Activated naive CD8-positive, alpha-beta T cell treated with anti-CD3 and anti-CD28 coated beads for 36 hours (primary cell): Measurements from ENCODE around the gene HS1BP3. TPM values are rescaled to one million over a fixed set of nuclear protein-coding genes. Genes with fewer than 3 reads are reported as not detected.

Experiments
- DNase-seq: peaks from one replicate; pipeline ENCODE4 v3.0.0; 2021
- H3K27ac Mint-ChIP-seq: one replicate; pipeline ENCODE4 v1.8.0; 2022; ENCODE audit warnings: mild to moderate bottlenecking, moderate library complexity, mixed read lengths
- H3K27me3 Mint-ChIP-seq: one replicate; pipeline ENCODE4 v1.8.0; 2022; ENCODE audit warnings: mild to moderate bottlenecking, mixed read lengths
- H3K36me3 Mint-ChIP-seq: one replicate; pipeline ENCODE4 v1.8.0; 2021; ENCODE audit warnings: mild to moderate bottlenecking, mixed read lengths
- H3K4me1 Mint-ChIP-seq: one replicate; pipeline ENCODE4 v1.8.0; 2021; ENCODE audit warnings: mixed read lengths
- H3K4me3 Mint-ChIP-seq: one replicate; pipeline ENCODE4 v1.8.0; 2022; ENCODE audit warnings: mild to moderate bottlenecking, moderate library complexity, mixed read lengths
- H3K9me3 Mint-ChIP-seq: one replicate; pipeline ENCODE4 v1.8.0; 2022; ENCODE audit warnings: mixed read lengths
- total RNA-seq, 2 experiments: library from RNA; stranded (reverse); gene quantifications; one replicate each; pipeline ENCODE4 v1.2.3, GENCODE V29; 2021

The HS1BP3 gene
- total RNA-seq, 2 experiments from 2014 or later = 5.9 to 6.0 TPM

- H3K4me1 Mint-ChIP-seq = no peaks in the 10 kb centered on the region
- H3K36me3 Mint-ChIP-seq = peaks cover 2% of the 10 kb centered on the region
- no peaks in the 10 kb centered on the region for H3K9me3 Mint-ChIP-seq
- no peak for DNase-seq
- no peak overlapping the region for H3K4me3 Mint-ChIP-seq
- H3K27me3 Mint-ChIP-seq = no peaks in the 10 kb centered on the region
- no peak overlapping the region for H3K27ac Mint-ChIP-seq
Observed at GRCh38 chr2:20616341-20616871, 34.5 kb downstream of the HS1BP3 start.

GRCh38 chr2:20615466-20616241 lies 35.2 kb downstream of the HS1BP3 start:
- H3K36me3 Mint-ChIP-seq = no peaks in the 10 kb centered on the region
- DNase-seq = no peak

GRCh38 chr2:20615068-20615465 lies 35.8 kb downstream of the HS1BP3 start:
- Mint-ChIP-seq H3K27ac (no peak overlapping the region), H3K36me3 (no peaks in the 10 kb centered on the region), H3K9me3 (no peaks in the 10 kb centered on the region), H3K4me3 (no peak overlapping the region), H3K4me1 (no peaks in the 10 kb centered on the region), H3K27me3 (no peaks in the 10 kb centered on the region)
- DNase-seq = no peak

More at GRCh38 chr2:20615466-20616241, 35.2 kb downstream of the HS1BP3 start:
- H3K27ac Mint-ChIP-seq = no peak overlapping the region
- no peaks in the 10 kb centered on the region for H3K27me3 Mint-ChIP-seq
- H3K9me3 Mint-ChIP-seq = no peaks in the 10 kb centered on the region
- H3K4me3 Mint-ChIP-seq = no peak overlapping the region
- no peaks in the 10 kb centered on the region for H3K4me1 Mint-ChIP-seq

GRCh38 chr2:20614201-20615067 lies 36.5 kb downstream of the HS1BP3 start:
- no peaks in the 10 kb centered on the region for H3K36me3 Mint-ChIP-seq
- no peaks in the 10 kb centered on the region for H3K4me1 Mint-ChIP-seq
- no peaks in the 10 kb centered on the region for H3K9me3 Mint-ChIP-seq
- no peak overlapping the region for H3K4me3 Mint-ChIP-seq
- no peaks in the 10 kb centered on the region for H3K27me3 Mint-ChIP-seq
- H3K27ac Mint-ChIP-seq = no peak overlapping the region
- no peak for DNase-seq

GRCh38 chr2:20612925-20613916 lies 37.7 kb downstream of the HS1BP3 start:
- no peak for DNase-seq
- H3K9me3 Mint-ChIP-seq = no peaks in the 10 kb centered on the region
- no peak overlapping the region for H3K4me3 Mint-ChIP-seq
- no peaks in the 10 kb centered on the region for H3K27me3 Mint-ChIP-seq
- no peak overlapping the region for H3K27ac Mint-ChIP-seq
- H3K4me1 Mint-ChIP-seq = no peaks in the 10 kb centered on the region
- H3K36me3 Mint-ChIP-seq = peaks cover 4% of the 10 kb centered on the region

- Mint-ChIP-seq H3K27me3 (no peaks in the 10 kb centered on the region), H3K4me1 (no peaks in the 10 kb centered on the region), H3K9me3 (peaks cover 5% of the 10 kb centered on the region), H3K36me3 (peaks cover 6% of the 10 kb centered on the region), H3K4me3 (no peak overlapping the region), H3K27ac (no peak overlapping the region)
- DNase-seq = no peak
Observed at GRCh38 chr2:20611844-20612356, 39.0 kb downstream of the HS1BP3 start.

GRCh38 chr2:20611077-20611843 lies 39.6 kb downstream of the HS1BP3 start:
- Mint-ChIP-seq H3K4me1 (no peaks in the 10 kb centered on the region), H3K9me3 (peaks cover 5% of the 10 kb centered on the region), H3K36me3 (peaks cover 6% of the 10 kb centered on the region), H3K4me3 (no peak overlapping the region), H3K27me3 (no peaks in the 10 kb centered on the region), H3K27ac (no peak overlapping the region)
- DNase-seq = no peak

DNA sequence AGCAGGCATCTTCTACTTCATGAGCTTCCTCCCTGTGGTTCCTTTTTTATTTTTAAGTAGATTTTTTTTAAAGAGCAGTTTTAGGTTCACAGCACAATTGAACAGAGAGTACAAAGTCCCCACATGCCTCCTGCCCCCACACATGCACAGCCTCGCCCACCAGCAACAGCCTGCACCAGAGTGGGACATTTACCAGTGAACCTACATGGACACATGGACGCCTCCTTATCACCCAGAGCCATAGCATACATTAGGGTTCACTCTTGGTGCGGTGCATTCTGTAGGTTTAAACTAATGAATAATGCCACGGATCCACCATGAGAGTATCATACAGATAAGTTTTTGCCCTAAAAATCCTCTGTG lies 40.9 kb downstream of the HS1BP3 start:
- no peak for DNase-seq
- Mint-ChIP-seq H3K27ac (no peak overlapping the region), H3K4me1 (no peaks in the 10 kb centered on the region), H3K27me3 (no peaks in the 10 kb centered on the region), H3K36me3 (peaks cover 6% of the 10 kb centered on the region), H3K9me3 (peaks cover 5% of the 10 kb centered on the region), H3K4me3 (no peak overlapping the region)

- Mint-ChIP-seq H3K27me3 (no peaks in the 10 kb centered on the region), H3K4me3 (no peak overlapping the region), H3K4me1 (no peaks in the 10 kb centered on the region), H3K27ac (no peak overlapping the region), H3K36me3 (peaks cover 6% of the 10 kb centered on the region), H3K9me3 (peaks cover 5% of the 10 kb centered on the region)
- DNase-seq = no peak
Observed at GRCh38 chr2:20609349-20609994, 41.4 kb downstream of the HS1BP3 start.

- Mint-ChIP-seq H3K36me3 (peaks cover 6% of the 10 kb centered on the region), H3K9me3 (peaks cover 5% of the 10 kb centered on the region), H3K27me3 (no peaks in the 10 kb centered on the region), H3K4me1 (no peaks in the 10 kb centered on the region), H3K27ac (no peak overlapping the region), H3K4me3 (no peak overlapping the region)
- DNase-seq = no peak
Observed at GRCh38 chr2:20608666-20609348, 42.1 kb downstream of the HS1BP3 start.

DNA sequence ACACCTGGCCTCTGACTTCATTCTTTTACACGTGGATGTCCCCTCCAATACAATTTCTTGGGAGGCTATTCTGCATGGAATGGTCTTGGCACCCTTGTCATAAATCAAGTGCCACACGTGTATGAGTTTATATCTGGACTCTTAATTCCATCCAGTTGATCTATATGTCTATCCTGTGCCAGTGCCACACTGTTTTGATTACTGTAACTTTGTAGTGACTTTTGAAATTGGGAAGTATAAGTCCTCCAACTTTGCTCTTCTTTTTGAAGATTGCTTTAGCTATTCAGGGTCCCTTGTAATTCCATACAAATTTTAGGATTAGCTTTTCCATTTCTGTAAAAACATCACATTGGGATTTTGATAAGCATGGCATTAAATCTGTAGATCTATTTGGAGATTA lies 43.5 kb downstream of the HS1BP3 start:
- H3K36me3 Mint-ChIP-seq = peaks cover 6% of the 10 kb centered on the region
- DNase-seq = no peak
- no peak overlapping the region for H3K4me3 Mint-ChIP-seq
- H3K9me3 Mint-ChIP-seq = peaks cover 5% of the 10 kb centered on the region
- no peak overlapping the region for H3K27ac Mint-ChIP-seq
- no peaks in the 10 kb centered on the region for H3K27me3 Mint-ChIP-seq
- no peaks in the 10 kb centered on the region for H3K4me1 Mint-ChIP-seq

DNA sequence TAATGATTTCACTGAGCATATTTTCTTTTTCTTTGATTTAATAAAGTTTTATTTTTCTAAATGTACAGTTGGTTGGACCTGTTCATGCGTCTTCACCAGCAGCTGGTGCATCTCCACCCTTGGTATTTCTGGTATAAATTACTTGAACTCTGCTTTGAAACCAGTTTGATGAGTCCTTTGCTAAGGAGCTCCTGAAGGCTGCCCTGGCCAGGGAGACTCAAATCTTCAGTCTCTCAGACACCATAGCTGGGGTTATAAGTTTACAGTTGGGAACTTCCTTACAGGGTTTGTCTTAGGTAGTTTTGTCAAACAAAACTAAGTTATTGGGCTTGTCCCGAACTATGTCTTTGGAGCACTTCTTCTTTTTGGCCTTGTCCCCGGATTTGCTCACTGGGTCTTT lies 44.7 kb downstream of the HS1BP3 start:
- no peak overlapping the region for H3K27ac Mint-ChIP-seq
- H3K9me3 Mint-ChIP-seq = peaks cover 5% of the 10 kb centered on the region
- H3K27me3 Mint-ChIP-seq = no peaks in the 10 kb centered on the region

DNA sequence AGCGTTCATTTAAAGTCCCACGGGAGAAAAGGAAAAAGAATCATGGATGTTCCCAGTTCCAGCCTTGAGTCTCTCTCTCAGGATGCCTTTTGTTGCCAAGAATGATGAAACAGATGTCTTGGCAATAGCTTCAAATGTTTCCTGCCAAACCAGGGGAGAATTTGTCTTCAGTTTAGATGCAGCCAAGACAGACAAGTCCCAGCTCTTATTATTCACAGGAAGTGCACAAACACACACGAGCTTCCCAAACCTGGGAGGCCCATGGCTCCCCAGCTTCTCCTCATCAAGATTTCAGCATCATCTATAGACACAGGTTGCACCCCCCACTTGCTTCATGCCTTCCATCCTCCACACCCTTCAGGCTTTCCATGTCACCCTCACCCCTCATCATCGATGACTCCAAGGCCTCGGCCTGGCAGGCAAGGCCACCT lies 45.9 kb downstream of the HS1BP3 start:
- peaks cover 5% of the 10 kb centered on the region for H3K9me3 Mint-ChIP-seq
- peaks cover 6% of the 10 kb centered on the region for H3K36me3 Mint-ChIP-seq
- no peak overlapping the region for H3K4me3 Mint-ChIP-seq
- H3K27ac Mint-ChIP-seq = no peak overlapping the region
- H3K4me1 Mint-ChIP-seq = no peaks in the 10 kb centered on the region
- no peaks in the 10 kb centered on the region for H3K27me3 Mint-ChIP-seq
- DNase-seq = no peak

More for the DNA sequence above, 44.7 kb downstream of the HS1BP3 start:
- Mint-ChIP-seq H3K36me3 (peaks cover 6% of the 10 kb centered on the region), H3K4me1 (no peaks in the 10 kb centered on the region), H3K4me3 (no peak overlapping the region)
- DNase-seq = no peak
